ENCODE data around the gene ALS2. TPM values are rescaled to one million over a fixed set of nuclear protein-coding genes. Genes with fewer than 3 reads are reported as not detected.

The ALS2 gene
- total and polyA plus RNA-seq, 2 of the 8 experiments (the other 6 are each of a cell fraction or from before 2014, with no cell fraction given), result 12.1 to 34.5 TPM

DNA sequence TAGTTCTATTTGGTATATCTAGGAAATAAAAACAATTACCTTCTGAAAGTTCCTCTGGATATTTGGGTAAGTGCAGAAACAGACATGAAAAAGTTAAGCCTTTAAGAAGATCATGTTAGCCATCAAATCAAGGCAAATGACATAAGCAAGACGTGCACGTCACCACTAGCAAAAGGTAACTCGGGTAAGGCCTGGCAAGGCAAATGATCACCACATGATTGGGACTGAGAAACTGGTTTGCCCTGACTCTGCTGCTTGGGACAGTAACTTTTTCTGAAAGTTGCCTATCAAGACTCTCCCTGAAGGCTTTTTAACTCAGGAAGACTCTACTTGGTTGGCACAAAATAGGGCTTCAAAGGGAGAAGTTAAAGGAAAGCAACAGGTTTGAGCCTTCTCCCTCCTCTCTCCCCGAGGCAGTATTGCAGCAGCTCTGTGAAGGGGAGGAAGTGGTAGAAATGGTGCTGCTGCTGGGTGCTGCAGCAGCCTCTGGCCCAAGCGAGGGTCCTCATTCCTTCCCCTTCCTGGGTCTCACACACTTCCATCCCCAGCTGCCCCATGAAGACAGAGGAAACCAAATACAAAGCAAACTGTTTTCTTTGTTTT, 120.3 kb downstream of the ALS2 start:
- CTCF ChIA-PET (ENCODE audit: partially characterized antibody), result no interaction called here
- Histone ChIP-seq H3K9ac (replicated peaks in 1 of 4; ENCODE audit: extremely low read depth in 1 of 4, low read depth in 3 of 4, low read length in 3 of 4) (no peak overlapping the region), H3K36me3 (ENCODE audit: control insufficient read depth in 2 of 4, insufficient read depth in 4 of 4, low read length in 3 of 4) (no peaks in the 10 kb centered on the region), H2BK20ac (ENCODE audit: low read length) (no peak overlapping the region), H3K27me3 (replicated peaks in 1 of 4; ENCODE audit: control insufficient read depth in 3 of 4, extremely low read depth in 1 of 4, insufficient read depth in 3 of 4, low read length in 3 of 4) (no peaks in the 10 kb centered on the region), H3K18ac (ENCODE audit: extremely low read depth, low read length) (no peak overlapping the region), H2BK5ac (ENCODE audit: low read depth, low read length) (no peak overlapping the region), H3K4ac (replicated peaks; ENCODE audit: insufficient read length, low read depth, low read length) (no peak overlapping the region), H3K56ac (replicated peaks; ENCODE audit: insufficient read length, low read depth, low read length) (no peak overlapping the region), H3K4me1 (replicated peaks in 1 of 4; ENCODE audit: control insufficient read depth in 3 of 4, insufficient read depth in 4 of 4, low read length in 3 of 4) (no peaks in the 10 kb centered on the region; a peak in 1 of 7 replicates), H2AFZ (ENCODE audit: low read length) (0 out of 2 replicates have a peak overlapping the region, but pooled peaks have one; percentile 35), H2BK12ac (ENCODE audit: low read depth, low read length) (no peak overlapping the region), H3K23me2 (ENCODE audit: low read depth, low read length) (no peaks in the 10 kb centered on the region), H3K14ac (ENCODE audit: insufficient read length) (no peak overlapping the region), H2BK15ac (ENCODE audit: low read length) (no peak overlapping the region), H4K91ac (replicated peaks; ENCODE audit: insufficient read length, low read length) (no peak overlapping the region), H3K79me1 (ENCODE audit: low read depth, low read length) (no peaks in the 10 kb centered on the region), H2AK5ac (ENCODE audit: low read depth, low read length) (no peak overlapping the region), H3K23ac (ENCODE audit: insufficient read length) (no peak overlapping the region), H3K27ac (ENCODE audit: low read depth, low read length) (no peak overlapping the region), H4K20me1 (replicated peaks in 1 of 2; ENCODE audit: control insufficient read depth in 1 of 2, insufficient read depth in 2 of 2, low read length in 2 of 2) (no peaks in the 10 kb centered on the region), H3K4me2 (ENCODE audit: insufficient read depth in 1 of 2, low read depth in 2 of 2, low read length in 2 of 2) (no peak overlapping the region), H3K79me2 (ENCODE audit: control insufficient read depth in 1 of 2, insufficient read depth in 2 of 2, low read length in 2 of 2) (no peaks in the 10 kb centered on the region), H3K9me3 (ENCODE audit: insufficient read depth in 2 of 2, low read depth in 1 of 2, low read length in 1 of 2) (no peaks in the 10 kb centered on the region), H4K5ac (ENCODE audit: insufficient read length, low read depth, low read length) (no peak overlapping the region), H4K8ac (ENCODE audit: extremely low read depth, insufficient read depth, low read length) (no peak overlapping the region), H2BK120ac (replicated peaks; ENCODE audit: low read depth, low read length) (no peak overlapping the region), H3K4me3 (ENCODE audit: extremely low read depth in 1 of 4, insufficient read depth in 2 of 4, low read depth in 3 of 4, low read length in 4 of 4) (no peak overlapping the region)
- POLR2A ChIA-PET (ENCODE audit: partially characterized antibody), result no interaction called here
- 87% methylated on average over 5 of the region's 5 CpGs; no CpG with 5 or more reads in 1 of the 2 experiments for WGBS, 2 experiments (ENCODE audit: extremely low coverage in 1 of 2, insufficient coverage in 1 of 2, insufficient read length in 1 of 2, insufficient replicate concordance in 2 of 2, low coverage in 1 of 2, low lambda C conversion rate in 2 of 2, missing lambda C conversion rate in 1 of 2)
- FAIRE-seq (no peak), DNase-seq (ENCODE audit: low read depth in 1 of 2, low spot score in 2 of 2) (no peak)
- TF ChIP-seq RAD21 (IDR thresholded peaks at IDR 0.05 in 1 of 2, conservative IDR thresholded peaks at IDR 0.05 in 1 of 2; ENCODE audit: low read depth in 2 of 2, low read length in 2 of 2), result no peak
- TF ChIP-seq EP300 (IDR thresholded peaks at IDR 0.05; ENCODE audit: borderline replicate concordance in 1 of 2, low read depth in 2 of 2, low read length in 2 of 2), result no peak
- no peak for TF ChIP-seq YY1 (IDR thresholded peaks at IDR 0.05; ENCODE audit: low read depth, low read length)
- TF ChIP-seq SIN3A (conservative IDR thresholded peaks at IDR 0.05 in 1 of 2, IDR thresholded peaks at IDR 0.05 in 1 of 2; ENCODE audit: low read depth in 1 of 2, low read length in 2 of 2), result no peak
- no peak for TF ChIP-seq CBX8 (IDR thresholded peaks at IDR 0.05; ENCODE audit: borderline replicate concordance, low read depth, low read length)
- no peak for TF ChIP-seq NRF1 (IDR thresholded peaks at IDR 0.05; ENCODE audit: low read depth, low read length)
- TF ChIP-seq NANOG (IDR thresholded peaks at IDR 0.05; ENCODE audit: insufficient read depth, low read depth, low read length, poor library complexity, severe bottlenecking), result no peak
- no peak for TF ChIP-seq SIX5 (IDR thresholded peaks at IDR 0.05; ENCODE audit: low read depth, low read length)
- no peak for TF ChIP-seq POLR2AphosphoS5 (IDR thresholded peaks at IDR 0.05; ENCODE audit: low read depth, low read length)
- TF ChIP-seq, protein P1, sequence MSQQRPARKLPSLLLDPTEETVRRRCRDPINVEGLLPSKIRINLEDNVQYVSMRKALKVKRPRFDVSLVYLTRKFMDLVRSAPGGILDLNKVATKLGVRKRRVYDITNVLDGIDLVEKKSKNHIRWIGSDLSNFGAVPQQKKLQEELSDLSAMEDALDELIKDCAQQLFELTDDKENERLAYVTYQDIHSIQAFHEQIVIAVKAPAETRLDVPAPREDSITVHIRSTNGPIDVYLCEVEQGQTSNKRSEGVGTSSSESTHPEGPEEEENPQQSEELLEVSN (IDR thresholded peaks at IDR 0.05), result no peak

All from H1 (cell line).